H9 (cell line): ENCODE measurements around the gene DUSP14. TPM values are rescaled to one million over a fixed set of nuclear protein-coding genes. Genes with fewer than 3 reads are reported as not detected.

Source experiments
- DNase-seq: peaks from one replicate; pipeline ENCODE4 v3.0.0-alpha.2; 2017
- H2AFZ ChIP-seq: one replicate; pipeline ENCODE4 v1.6.1; 2013; ENCODE audit warnings: mild to moderate bottlenecking, low read length, control low read depth, moderate library complexity
- H2AK5ac ChIP-seq: 2 replicates; pipeline ENCODE4 v1.6.1; 2013; ENCODE audit warnings: low read length, control low read depth, mixed read lengths; ENCODE audit not compliant: insufficient read length
- H2BK120ac ChIP-seq: one replicate; pipeline ENCODE4 v1.6.1; 2013; ENCODE audit warnings: low read depth, mild to moderate bottlenecking, low read length, control low read depth, inconsistent platforms; ENCODE audit not compliant: poor library complexity, severe bottlenecking
- H2BK12ac ChIP-seq: 2 replicates; pipeline ENCODE4 v1.6.1; 2013; ENCODE audit warnings: low read length, control low read depth, mixed read lengths, low read depth; ENCODE audit not compliant: insufficient read length
- H2BK15ac ChIP-seq: 2 replicates; pipeline ENCODE4 v1.6.1; 2013; ENCODE audit warnings: low read depth, low read length, control low read depth
- H2BK20ac ChIP-seq: one replicate; pipeline ENCODE4 v1.6.1; 2013; ENCODE audit warnings: low read depth, mild to moderate bottlenecking, low read length, control low read depth, inconsistent platforms; ENCODE audit not compliant: poor library complexity, severe bottlenecking
- H2BK5ac ChIP-seq: 2 replicates; pipeline ENCODE4 v1.6.1; 2013; ENCODE audit warnings: low read length, control low read depth, mixed read lengths; ENCODE audit not compliant: insufficient read length
- H3K14ac ChIP-seq: 2 replicates; pipeline ENCODE4 v1.6.1; 2013; ENCODE audit warnings: low read length, control low read depth; ENCODE audit not compliant: insufficient read depth
- H3K18ac ChIP-seq: 2 replicates; pipeline ENCODE4 v1.6.1; 2013; ENCODE audit warnings: low read depth, mild to moderate bottlenecking, mixed read lengths, low read length, control low read depth; ENCODE audit not compliant: insufficient read length
- H3K23ac ChIP-seq: 2 replicates; pipeline ENCODE4 v1.6.1; 2013; ENCODE audit warnings: low read length, control low read depth, mixed read lengths, low read depth; ENCODE audit not compliant: insufficient read length
- H3K23me2 ChIP-seq: 2 replicates; pipeline ENCODE4 v1.6.1; 2013; ENCODE audit warnings: low read depth, mild to moderate bottlenecking, mixed read lengths, low read length, control low read depth; ENCODE audit not compliant: insufficient read length, poor library complexity, severe bottlenecking
- H3K27ac ChIP-seq: 2 replicates; pipeline ENCODE4 v1.5.1; 2013; ENCODE audit warnings: low read length, control low read depth, mixed read lengths, low read depth; ENCODE audit not compliant: insufficient read length
- H3K27me3 ChIP-seq: 2 replicates; pipeline ENCODE4 v1.6.1; 2013; ENCODE audit warnings: low read length, control low read depth, inconsistent platforms; ENCODE audit not compliant: insufficient read depth
- H3K4ac ChIP-seq: 2 replicates; pipeline ENCODE4 v1.6.1; 2013; ENCODE audit warnings: low read depth, mild to moderate bottlenecking, control low read depth, inconsistent platforms, low read length, moderate library complexity
- H3K4me1 ChIP-seq: 2 replicates; pipeline ENCODE4 v1.6.1; 2013; ENCODE audit warnings: low read length, control low read depth, inconsistent platforms; ENCODE audit not compliant: insufficient read depth
- H3K4me2 ChIP-seq: 2 replicates; pipeline ENCODE4 v1.6.1; 2013; ENCODE audit warnings: low read length, control low read depth, mixed read lengths; ENCODE audit not compliant: insufficient read length, insufficient read depth
- H3K56ac ChIP-seq: 2 replicates; pipeline ENCODE4 v1.6.1; 2013; ENCODE audit warnings: low read depth, mild to moderate bottlenecking, mixed read lengths, low read length, control low read depth; ENCODE audit not compliant: insufficient read length
- H3K79me1 ChIP-seq: 2 replicates; pipeline ENCODE4 v1.6.1; 2013; ENCODE audit warnings: low read depth, mild to moderate bottlenecking, moderate library complexity, low read length, control low read depth, inconsistent platforms; ENCODE audit not compliant: insufficient read depth, poor library complexity, severe bottlenecking
- H3K79me2 ChIP-seq: 2 replicates; pipeline ENCODE4 v1.6.1; 2013; ENCODE audit warnings: low read length, control low read depth, inconsistent platforms; ENCODE audit not compliant: insufficient read depth
- H3K9ac ChIP-seq: 2 replicates; pipeline ENCODE4 v1.6.1; 2013; ENCODE audit warnings: low read length, control low read depth, mixed read lengths; ENCODE audit not compliant: insufficient read length; ENCODE audit errors: extremely low read depth
- H3K9me3 ChIP-seq: one replicate; pipeline ENCODE4 v1.6.1; 2013; ENCODE audit warnings: low read depth, low read length, inconsistent platforms; ENCODE audit not compliant: control insufficient read depth
- H3T11ph ChIP-seq: one replicate; pipeline ENCODE4 v1.6.1; 2013; ENCODE audit warnings: mild to moderate bottlenecking, low read length, control low read depth, inconsistent platforms
- H4K20me1 ChIP-seq: one replicate; pipeline ENCODE4 v1.6.1; 2013; ENCODE audit not compliant: control insufficient read depth, insufficient read length, insufficient read depth
- H4K5ac ChIP-seq: 2 replicates; pipeline ENCODE4 v1.6.1; 2013; ENCODE audit warnings: low read depth, mild to moderate bottlenecking, mixed read lengths, low read length, control low read depth; ENCODE audit not compliant: insufficient read length
- H4K8ac ChIP-seq: replicated peaks from 2 replicates; pipeline ENCODE4 v1.6.1; 2013; ENCODE audit warnings: low read length, control low read depth, mixed read lengths, low read depth; ENCODE audit not compliant: insufficient read length
- H4K91ac ChIP-seq: 2 replicates; pipeline ENCODE4 v1.6.1; 2013; ENCODE audit warnings: low read depth, mild to moderate bottlenecking, moderate library complexity, mixed read lengths, low read length, control low read depth; ENCODE audit not compliant: insufficient read length
- H3K27ac Mint-ChIP-seq, 3 experiments: 2 replicates in 2 of 3; 3 replicates in 1 of 3; pipeline ENCODE4 v1.8.0; 2020 to 2021; ENCODE audit warnings: mixed read lengths in 3 of 3, mild to moderate bottlenecking in 1 of 3, moderate library complexity in 1 of 3
- H3K27me3 Mint-ChIP-seq: 2 replicates; pipeline ENCODE4 v1.8.0; 2021; ENCODE audit warnings: low read depth, mild to moderate bottlenecking, moderate library complexity, mixed read lengths
- H3K36me3 Mint-ChIP-seq, 3 experiments: 2 replicates in 2 of 3; 3 replicates in 1 of 3; pipeline ENCODE4 v1.8.0; 2020 to 2021; ENCODE audit warnings: low read depth in 3 of 3, mixed read lengths in 3 of 3; ENCODE audit not compliant: insufficient read depth in 1 of 3
- H3K4me1 Mint-ChIP-seq, 2 experiments: 2 replicates each; pipeline ENCODE4 v1.8.0; 2020; ENCODE audit warnings: mixed read lengths in 2 of 2
- H3K4me3 Mint-ChIP-seq, 2 experiments: 2 replicates in 1 of 2; 3 replicates in 1 of 2; pipeline ENCODE4 v1.8.0; 2020 to 2021; ENCODE audit warnings: mild to moderate bottlenecking in 2 of 2, mixed read lengths in 2 of 2, moderate library complexity in 1 of 2
- H3K9me3 Mint-ChIP-seq, 2 experiments: 2 replicates in 1 of 2; 3 replicates in 1 of 2; pipeline ENCODE4 v1.8.0; 2020; ENCODE audit warnings: mild to moderate bottlenecking in 2 of 2, mixed read lengths in 2 of 2, moderate library complexity in 1 of 2
- CTCF ChIP-seq: fragments of 200-600 bp; sonication (generic); conservative IDR thresholded peaks from 3 replicates; pipeline ENCODE4 v1.8.0; 2021; ENCODE audit warnings: antibody characterized with exemption, mild to moderate bottlenecking
- WGBS: extraction: QIAGEN DNeasy Blood & Tissue Kit; methylation state at CpG from one replicate; pipeline ENCODE4 v1.1.7; 2013; ENCODE audit warnings: missing lambda C conversion rate, low lambda C conversion rate, mixed read lengths; ENCODE audit not compliant: insufficient read length; ENCODE audit errors: extremely low coverage; 5-methylcytosine and 5-hydroxymethylcytosine counted together
- total RNA-seq: library from RNA; stranded (reverse); gene quantifications from 2 replicates; pipeline ENCODE4 v1.2.1, GENCODE V29; 2021

DUSP14 gene
- total RNA-seq, 1 experiment from 2014 or later, result 21.3 TPM

GRCh38 chr17:37502009-37502936, 12.6 kb downstream of the DUSP14 start:
- Histone ChIP-seq H3K4ac (no peak overlapping the region), H4K20me1 (peaks cover 2% of the 10 kb centered on the region), H3K23ac (no peak overlapping the region), H3K27ac (no peak overlapping the region), H2BK20ac (no peak overlapping the region), H3K79me1 (no peaks in the 10 kb centered on the region), H3K27me3 (no peaks in the 10 kb centered on the region), H4K91ac (no peak overlapping the region), H3K9me3 (no peaks in the 10 kb centered on the region), H2BK15ac (no peak overlapping the region), H3K18ac (no peak overlapping the region), H3K4me2 (no peak overlapping the region), H3K14ac (no peak overlapping the region), H3K56ac (no peak overlapping the region), H3K79me2 (peaks cover 3% of the 10 kb centered on the region; the same call in 1 of the 2 replicates), H4K8ac (no peak overlapping the region), H2AFZ (no peak overlapping the region), H2BK5ac (no peak overlapping the region), H3T11ph (no peak overlapping the region), H3K23me2 (no peaks in the 10 kb centered on the region), H2AK5ac (no peak overlapping the region), H2BK12ac (no peak overlapping the region), H2BK120ac (no peak overlapping the region), H4K5ac (no peak overlapping the region), H3K4me1 (no peaks in the 10 kb centered on the region; the same call in 1 of the 2 replicates), H3K9ac (no peak overlapping the region)
- DNase-seq, result no peak
- H3K4me3 Mint-ChIP-seq, result no peak overlapping the region
- peaks cover 25 to 32% of the 10 kb centered on the region in 2 experiments for H3K4me1 Mint-ChIP-seq
- H3K9me3 Mint-ChIP-seq, result no peaks in the 10 kb centered on the region
- H3K36me3 Mint-ChIP-seq, result peaks cover 0 to 2% (median 2%) of the 10 kb centered on the region in 3 experiments; a peak in 1 of 7 replicates
- no peaks in the 10 kb centered on the region for H3K27me3 Mint-ChIP-seq
- peak overlapping the region; percentile 36 to 75 (median 70); a peak in 1 of 7 replicates for H3K27ac Mint-ChIP-seq
- no CpG with 5 or more reads among the region's 10 CpGs for WGBS
- TF ChIP-seq CTCF, result no peak
